Stimulated activated CD8-positive, alpha-beta memory T cell treated with anti-CD3 and anti-CD28 coated beads, Interleukin-15, amount 100 ng/mL, for 4 hours (primary cell): ENCODE measurements around the gene SOHLH1.

Source experiments
- DNase-seq, 2 donors: peaks; one replicate each; pipeline ENCODE4 v3.0.0-alpha.2; 2020; ENCODE audit warnings: low read depth in 2 of 2

SOHLH1 gene

GRCh38 chr9:135661816-135662560, 37.3 kb downstream of the SOHLH1 start:
- no peak for DNase-seq

- DNase-seq: no peak
These were observed 38.9 kb downstream of the SOHLH1 start for GRCh38 chr9:135660407-135660806.

- DNase-seq: no peak
These were observed 40.0 kb downstream of the SOHLH1 start for GRCh38 chr9:135659252-135659651.

- DNase-seq: no peak
These were observed 41.9 kb downstream of the SOHLH1 start for GRCh38 chr9:135657416-135657815.

- no peak for DNase-seq
These were observed 44.0 kb downstream of the SOHLH1 start for GRCh38 chr9:135655317-135655716.

- no peak for DNase-seq
These were observed 48.9 kb downstream of the SOHLH1 start for GRCh38 chr9:135650408-135650807.

GRCh38 chr9:135649508-135649907, 49.8 kb downstream of the SOHLH1 start:
- no peak for DNase-seq

GRCh38 chr9:135648494-135649410, 50.5 kb downstream of the SOHLH1 start:
- DNase-seq: no peak

- no peak for DNase-seq
These were observed 51.4 kb downstream of the SOHLH1 start for GRCh38 chr9:135647884-135648283.

GRCh38 chr9:135644631-135645218, 54.6 kb downstream of the SOHLH1 start:
- DNase-seq: no peak
